ENCODE measurements around the gene FUT8.

- TF ChIP-seq CTCF (IDR thresholded peaks at IDR 0.05), result no peak
- no peak for TF ChIP-seq POLR2A (IDR thresholded peaks at IDR 0.05)
Observed at GRCh38 chr14:65434216-65434850, 21.8 kb downstream of the FUT8 start.
